DND-41 (cell line): ENCODE data around the gene TMX4.

Experiments used
- CTCF ChIP-seq: IDR thresholded peaks from 2 replicates; pipeline ENCODE4 v1.5.1; 2012; ENCODE audit warnings: borderline replicate concordance, low read length, moderate library complexity, mild to moderate bottlenecking; ENCODE audit not compliant: poor library complexity, severe bottlenecking; ENCODE audit errors: extremely low read depth
- EZH2 ChIP-seq: IDR thresholded peaks from 3 replicates; pipeline ENCODE4 v1.6.1; 2012; ENCODE audit warnings: borderline replicate concordance, low read depth, mild to moderate bottlenecking, moderate library complexity, low read length, inconsistent platforms; ENCODE audit not compliant: severe bottlenecking

DNA sequence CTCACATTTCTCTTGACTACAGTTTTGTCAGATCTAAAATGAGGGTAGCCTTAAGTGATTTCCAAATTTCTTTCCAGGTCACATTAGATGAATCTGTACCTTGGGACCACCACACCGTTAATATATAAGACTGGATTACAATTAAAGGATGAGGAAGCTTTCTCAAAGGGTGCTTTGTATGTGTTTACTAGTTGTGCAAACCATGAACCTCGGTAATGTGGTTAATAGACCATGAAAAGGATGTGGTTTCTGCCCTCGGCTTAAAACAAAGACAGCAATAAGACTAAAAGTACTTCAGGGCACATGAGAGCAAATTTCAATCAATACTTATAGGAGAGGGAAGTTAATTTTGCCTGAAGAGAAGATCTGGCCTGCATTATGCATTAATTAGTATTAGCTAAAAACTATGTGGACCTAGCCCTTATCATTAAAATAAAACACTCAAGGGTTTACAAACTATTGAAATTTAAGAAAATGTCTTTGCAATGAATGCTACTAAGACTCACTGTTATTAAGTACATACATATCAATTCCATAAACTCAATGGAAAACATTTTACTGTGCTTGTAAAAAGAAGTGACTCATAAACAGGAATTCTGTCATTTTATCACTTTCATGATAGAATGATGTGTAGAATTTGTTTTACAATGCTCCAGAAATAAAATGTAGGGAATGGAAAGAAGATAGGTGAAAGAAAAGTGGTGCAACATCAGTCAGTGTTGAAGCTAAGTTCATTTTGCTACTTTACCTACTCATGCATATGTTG, 936 bp upstream of the TMX4 start:
- TF ChIP-seq CTCF (no peak), EZH2 (no peak)
